GM23248 (cell line): Measurements from ENCODE around the gene SH3TC2. TPM values are rescaled to one million over a fixed set of nuclear protein-coding genes. Genes with fewer than 3 reads are reported as not detected.

Source experiments
- DNase-seq: peaks from one replicate; pipeline ENCODE4 v3.0.0-alpha.2; 2015
- H2AFZ ChIP-seq: fragments of 200-600 bp; sonication (generic); 2 replicates; pipeline ENCODE4 v1.6.1; 2016; ENCODE audit warnings: antibody characterized with exemption
- H3F3A ChIP-seq: fragments of 200-600 bp; sonication (generic); 2 replicates; pipeline ENCODE4 v1.6.1; 2016; ENCODE audit warnings: mild to moderate bottlenecking, antibody characterized with exemption, mixed run types; ENCODE audit not compliant: insufficient read depth
- H3K27ac ChIP-seq: fragments of 200-600 bp; sonication (generic); 2 replicates; pipeline ENCODE4 v1.5.1; 2016; ENCODE audit warnings: mild to moderate bottlenecking
- H3K27me3 ChIP-seq: fragments of 200-600 bp; sonication (generic); replicated peaks from 2 replicates; pipeline ENCODE4 v1.6.1; 2016; ENCODE audit warnings: mild to moderate bottlenecking; ENCODE audit not compliant: insufficient read depth
- H3K36me3 ChIP-seq: fragments of 200-600 bp; sonication (generic); 2 replicates; pipeline ENCODE4 v1.6.1; 2016; ENCODE audit warnings: low read depth, mild to moderate bottlenecking
- H3K4me1 ChIP-seq: fragments of 200-600 bp; sonication (generic); 2 replicates; pipeline ENCODE4 v1.6.1; 2016; ENCODE audit warnings: mild to moderate bottlenecking; ENCODE audit not compliant: insufficient read depth
- H3K4me2 ChIP-seq: fragments of 200-600 bp; sonication (generic); one replicate; pipeline ENCODE4 v1.6.1; 2016; ENCODE audit warnings: mild to moderate bottlenecking; ENCODE audit not compliant: unreplicated experiment
- H3K4me3 ChIP-seq: fragments of 200-600 bp; sonication (generic); 2 replicates; pipeline ENCODE4 v1.5.1; 2016; ENCODE audit warnings: mild to moderate bottlenecking
- H3K79me2 ChIP-seq: fragments of 200-600 bp; sonication (generic); 2 replicates; pipeline ENCODE4 v1.6.1; 2016; ENCODE audit warnings: mild to moderate bottlenecking; ENCODE audit not compliant: insufficient read depth
- H3K9ac ChIP-seq: fragments of 200-600 bp; sonication (generic); 2 replicates; pipeline ENCODE4 v1.6.1; 2016; ENCODE audit warnings: mild to moderate bottlenecking
- H3K9me2 ChIP-seq: fragments of 200-600 bp; sonication (generic); 2 replicates; pipeline ENCODE4 v1.6.1; 2016; ENCODE audit warnings: mixed run types, mild to moderate bottlenecking, moderate library complexity; ENCODE audit not compliant: insufficient read depth
- H3K9me3 ChIP-seq: fragments of 200-600 bp; sonication (generic); one replicate; pipeline ENCODE4 v1.6.1; 2017; ENCODE audit warnings: low read depth
- H4K20me1 ChIP-seq: fragments of 200-600 bp; sonication (generic); 2 replicates; pipeline ENCODE4 v1.6.0; 2016; ENCODE audit not compliant: insufficient read depth
- EZH2 ChIP-seq: fragments of 200-600 bp; sonication (generic); IDR thresholded peaks from 2 replicates; pipeline ENCODE4 v1.6.1; 2018; ENCODE audit warnings: antibody characterized with exemption, mild to moderate bottlenecking; ENCODE audit not compliant: insufficient read depth, poor library complexity, severe bottlenecking
- EZH2phosphoT487 ChIP-seq: fragments of 200-600 bp; sonication (generic); IDR thresholded peaks from 2 replicates; pipeline ENCODE4 v1.6.1; 2018; ENCODE audit warnings: antibody characterized with exemption, moderate library complexity, mild to moderate bottlenecking, low read depth; ENCODE audit not compliant: insufficient read depth
- WGBS, 2 experiments: methylation state at CpG; one replicate each; pipeline ENCODE4 v1.1.6; 2015 to 2017; ENCODE audit warnings: low lambda C conversion rate in 2 of 2, low coverage in 1 of 2; ENCODE audit errors: missing lambda C conversion rate in 2 of 2; 5-methylcytosine and 5-hydroxymethylcytosine counted together
- in situ Hi-C: fragments of 300-500 bp; cut with MboI; formaldehyde crosslinking; loops from 2 replicates; pipeline ENCODE4 v1.15.0; 2020
- polyA plus RNA-seq: library from polyadenylated mRNA; unstranded; fragments of >200 nt; fragmentation: Nextera tagmentation; extraction: Ambion mirVana; gene quantifications from 2 replicates; pipeline ENCODE4 v1.2.1, GENCODE V29; 2016
- total RNA-seq: library from RNA; depleted of rRNA; stranded (reverse); fragments of >200 nt; shearing (Covaris generic); gene quantifications from 2 replicates; pipeline ENCODE4 v1.2.3, GENCODE V29; 2014

Gene SH3TC2
- total and polyA plus RNA-seq, 2 experiments from 2014 or later = 0.88 to 1.1 TPM

DNA sequence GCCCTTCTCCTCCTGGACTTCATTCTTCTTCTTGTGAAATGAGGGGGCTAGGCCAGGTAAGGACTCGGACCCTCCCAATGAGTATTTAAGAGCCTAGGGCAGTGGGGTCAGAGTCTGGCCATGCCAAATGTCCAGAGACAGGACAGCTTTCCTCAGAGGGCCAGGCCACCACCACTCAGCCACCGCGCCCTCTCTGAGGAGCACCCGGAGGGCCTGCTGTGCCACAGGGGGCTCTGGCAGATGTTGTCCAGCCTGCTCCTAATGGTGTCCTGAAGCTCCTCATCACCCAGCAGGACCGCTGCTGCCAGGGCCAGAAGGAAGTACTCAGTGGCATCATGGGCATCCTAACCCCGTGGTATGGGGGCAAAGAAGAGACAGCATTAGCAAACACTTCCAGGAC is 58.3 kb downstream of the SH3TC2 start:
- Histone ChIP-seq H3K27me3 (peaks cover 16% of the 10 kb centered on the region), H4K20me1 (no peaks in the 10 kb centered on the region), H2AFZ (no peak overlapping the region), H3K4me2 (no peak overlapping the region), H3K9ac (no peak overlapping the region), H3K79me2 (no peaks in the 10 kb centered on the region), H3K4me3 (no peak overlapping the region), H3K27ac (no peak overlapping the region), H3K9me2 (no peaks in the 10 kb centered on the region), H3K36me3 (no peaks in the 10 kb centered on the region), H3K4me1 (peaks cover 44% of the 10 kb centered on the region), H3F3A (peaks cover 56% of the 10 kb centered on the region), H3K9me3 (no peaks in the 10 kb centered on the region)
- TF ChIP-seq EZH2 (no peak), EZH2phosphoT487 (no peak)
- 97 to 98% methylated on average over 5 to 6 of the region's 6 CpGs for WGBS, 2 experiments
- in situ Hi-C loops = no loop called here
- no peak for DNase-seq

DNA sequence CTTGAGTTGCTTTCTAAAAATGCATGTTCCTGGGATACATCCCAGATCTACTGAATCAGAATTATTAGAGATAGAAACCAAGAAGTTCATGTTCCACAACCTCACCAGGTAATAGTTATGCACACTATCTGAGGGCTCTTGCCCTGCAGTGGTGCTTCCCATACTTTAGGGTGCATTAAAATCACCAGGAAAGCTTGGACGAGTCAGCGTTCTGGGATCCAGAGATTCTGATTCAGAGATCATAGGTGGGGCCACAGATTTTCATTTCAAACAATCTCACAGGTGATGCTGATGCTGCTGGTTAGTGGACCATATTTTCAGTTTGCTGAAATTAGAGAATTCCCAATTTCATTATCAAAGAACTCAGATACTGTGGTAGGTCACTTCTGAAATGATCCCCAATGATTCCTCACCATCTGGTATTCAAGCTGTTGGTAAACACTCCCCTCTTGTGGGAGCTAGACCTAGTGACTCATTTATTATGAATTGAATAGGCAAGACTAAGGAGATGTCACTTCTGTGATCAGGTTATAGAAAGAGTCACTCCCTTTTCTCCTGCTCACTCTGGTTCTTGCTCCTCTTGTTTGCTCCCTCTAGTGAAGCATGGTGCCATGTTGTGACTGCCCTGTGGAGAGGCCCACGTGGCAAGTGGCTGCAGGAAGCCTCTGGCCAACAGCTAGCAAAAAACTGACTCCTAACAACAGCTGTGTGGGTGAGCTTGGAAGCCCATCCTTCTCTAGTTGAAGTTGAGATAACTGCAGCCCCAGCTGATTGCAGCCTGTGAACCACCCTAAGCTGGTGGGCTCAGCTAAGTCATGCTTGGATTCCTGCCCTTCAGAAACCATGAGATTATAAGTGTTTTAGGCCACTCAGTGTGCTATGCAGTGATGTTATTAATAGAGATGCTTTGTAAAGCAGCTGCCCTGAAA is 59.8 kb downstream of the SH3TC2 start:
- 44 to 54% methylated on average over 3 of the region's 3 CpGs for WGBS, 2 experiments
- no peak for TF ChIP-seq EZH2
- TF ChIP-seq EZH2phosphoT487 = no peak
- Histone ChIP-seq H3K27ac (peak overlapping the region; percentile 37; the same call in 1 of the 2 replicates), H3K9me3 (no peaks in the 10 kb centered on the region), H2AFZ (no peak overlapping the region), H3K9me2 (no peaks in the 10 kb centered on the region), H3K36me3 (no peaks in the 10 kb centered on the region), H3K79me2 (no peaks in the 10 kb centered on the region), H3K27me3 (peaks cover 6% of the 10 kb centered on the region), H3K4me1 (peaks cover 44% of the 10 kb centered on the region), H3K9ac (no peak overlapping the region), H4K20me1 (no peaks in the 10 kb centered on the region), H3K4me2 (peak overlapping the region; percentile 53), H3K4me3 (0 out of 2 replicates have a peak overlapping the region, but pooled peaks have one; percentile 1), H3F3A (peaks cover 53% of the 10 kb centered on the region)
- in situ Hi-C loops = no loop called here
- DNase-seq = peak; percentile 78

DNA sequence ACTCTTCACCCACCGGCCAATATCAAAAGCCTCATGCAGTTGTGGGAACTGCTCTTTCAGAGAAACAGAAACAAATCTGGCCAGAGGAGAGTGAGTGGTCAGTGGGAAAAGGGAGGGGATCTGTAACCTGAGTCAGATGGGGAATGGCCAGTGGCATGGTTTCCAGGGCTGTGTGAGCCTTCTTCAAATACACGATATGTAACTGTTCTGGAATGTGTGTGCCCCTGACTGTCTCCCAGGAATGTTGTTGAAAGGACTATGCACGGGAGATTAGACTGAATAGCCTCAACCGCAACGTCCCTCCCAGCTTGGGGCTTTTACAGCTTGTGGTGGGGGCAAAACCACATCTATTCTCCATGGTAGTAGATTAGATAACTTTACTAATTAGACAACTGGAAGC is 60.8 kb downstream of the SH3TC2 start:
- H3K9me2 ChIP-seq = no peaks in the 10 kb centered on the region
- no peaks in the 10 kb centered on the region for H3K79me2 ChIP-seq
- no peak overlapping the region for H2AFZ ChIP-seq
- peak; percentile 98 for TF ChIP-seq EZH2phosphoT487
- no peak for TF ChIP-seq EZH2
- peak; percentile 97 for DNase-seq
- WGBS, 2 experiments = 1% methylated on average over 5 of the region's 5 CpGs
- H3K4me1 ChIP-seq = peaks cover 39% of the 10 kb centered on the region
- peaks cover 8% of the 10 kb centered on the region for H3K27me3 ChIP-seq
- H3K4me3 ChIP-seq = 0 out of 2 replicates have a peak overlapping the region, but pooled peaks have one; percentile 3
- peak overlapping the region; percentile 55 for H3K27ac ChIP-seq
- in situ Hi-C loops = no loop called here
- H3F3A ChIP-seq = peaks cover 44% of the 10 kb centered on the region
- no peaks in the 10 kb centered on the region for H3K9me3 ChIP-seq
- H3K9ac ChIP-seq = peak overlapping the region; percentile 34
- no peaks in the 10 kb centered on the region for H3K36me3 ChIP-seq
- H4K20me1 ChIP-seq = no peaks in the 10 kb centered on the region
- peak overlapping the region; percentile 61 for H3K4me2 ChIP-seq

DNA sequence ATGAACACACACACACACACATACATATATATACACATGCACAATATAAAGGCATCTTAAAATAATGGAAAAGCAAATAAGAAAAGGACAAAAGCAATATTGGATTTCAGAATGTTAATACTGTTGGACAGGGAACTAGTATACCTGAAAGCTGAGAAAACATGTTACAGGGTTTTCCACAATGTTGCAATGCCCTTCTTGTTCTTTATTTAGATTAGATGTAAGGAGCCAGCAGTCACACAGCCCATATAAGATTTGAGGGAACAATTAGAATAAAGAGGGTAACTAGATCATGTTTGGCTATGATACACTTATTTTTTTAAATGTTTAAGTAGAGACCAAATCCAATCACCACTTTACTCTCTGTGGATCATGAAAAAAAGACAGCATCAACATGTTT is 61.7 kb downstream of the SH3TC2 start:
- H2AFZ ChIP-seq = no peak overlapping the region
- peaks cover 10% of the 10 kb centered on the region for H3K27me3 ChIP-seq
- no peak for DNase-seq
- H3K36me3 ChIP-seq = no peaks in the 10 kb centered on the region
- no peak overlapping the region for H3K4me3 ChIP-seq
- no peaks in the 10 kb centered on the region for H3K9me3 ChIP-seq
- no peaks in the 10 kb centered on the region for H3K9me2 ChIP-seq
- TF ChIP-seq EZH2 (no peak), EZH2phosphoT487 (no peak)
- peaks cover 40% of the 10 kb centered on the region for H3F3A ChIP-seq
- H3K4me2 ChIP-seq = no peak overlapping the region
- H3K27ac ChIP-seq = no peak overlapping the region
- peaks cover 32% of the 10 kb centered on the region for H3K4me1 ChIP-seq
- in situ Hi-C loops = no loop called here
- H4K20me1 ChIP-seq = no peaks in the 10 kb centered on the region
- no peaks in the 10 kb centered on the region for H3K79me2 ChIP-seq
- H3K9ac ChIP-seq = no peak overlapping the region
